Endothelial cell of umbilical vein (primary cell): ENCODE data around the gene AGAP3.

Experiments used
- CTCF ChIP-seq, 2 donors: IDR thresholded peaks; 1 replicate in 1 of 2; 2 replicates in 1 of 2; pipeline ENCODE4 v1.5.1; 2011; ENCODE audit warnings: low read length in 2 of 2, mild to moderate bottlenecking in 2 of 2, moderate library complexity in 2 of 2, control low read depth in 1 of 2, inconsistent platforms in 1 of 2, low read depth in 1 of 2; ENCODE audit not compliant: insufficient read depth in 1 of 2; ENCODE audit errors: extremely low read depth in 1 of 2
- EZH2 ChIP-seq: IDR thresholded peaks from 2 replicates; pipeline ENCODE4 v1.6.1; 2012; ENCODE audit warnings: borderline replicate concordance, low read depth, mild to moderate bottlenecking, moderate library complexity, low read length, inconsistent platforms; ENCODE audit not compliant: severe bottlenecking
- FOS ChIP-seq: IDR thresholded peaks from 2 replicates; pipeline ENCODE4 v1.6.1; 2011; ENCODE audit warnings: mild to moderate bottlenecking, low read length, moderate library complexity, borderline replicate concordance; ENCODE audit not compliant: insufficient read depth
- GATA2 ChIP-seq: IDR thresholded peaks from 2 replicates; pipeline ENCODE4 v1.7.0; 2011; ENCODE audit warnings: low read depth, mild to moderate bottlenecking, moderate library complexity, mixed read lengths, low read length; ENCODE audit not compliant: insufficient read length, insufficient read depth
- JUN ChIP-seq: IDR thresholded peaks from 2 replicates; pipeline ENCODE4 v1.6.1; 2011; ENCODE audit warnings: borderline replicate concordance, low read depth; ENCODE audit not compliant: insufficient read length, insufficient read depth
- MAX ChIP-seq: IDR thresholded peaks from 2 replicates; pipeline ENCODE4 v1.6.1; 2011; ENCODE audit not compliant: insufficient read depth, insufficient read length
- POLR2A ChIP-seq: IDR thresholded peaks from 2 replicates; pipeline ENCODE4 v1.6.1; 2012; ENCODE audit warnings: low read depth, mild to moderate bottlenecking, control low read depth, low read length

- TF ChIP-seq CTCF (IDR thresholded peaks at IDR 0.05; ENCODE audit: extremely low read depth in 1 of 2, insufficient read depth in 1 of 2, low read depth in 1 of 2, low read length in 2 of 2) (no peak), POLR2A (no peak), EZH2 (no peak), MAX (no peak), FOS (no peak), GATA2 (no peak), JUN (no peak)
These were observed 51.5 kb downstream of the AGAP3 start for GRCh38 chr7:151137791-151138152.
